ENCODE measurements around the gene BRIP1. TPM values are rescaled to one million over a fixed set of nuclear protein-coding genes. Genes with fewer than 3 reads are reported as not detected.

BRIP1 gene
- total RNA-seq, 2 experiments from 2014 or later, result 23.8 to 30.6 TPM

GRCh38 chr17:61717352-61717751 lies 146.0 kb downstream of the BRIP1 start:
- no peaks in the 10 kb centered on the region for H3K4me1 Mint-ChIP-seq
- CTCF ChIA-PET, result no interaction called here
- H3K36me3 Mint-ChIP-seq, result peaks cover 44% of the 10 kb centered on the region
- DNase-seq (no peak), ATAC-seq (no peak)
- H3K9me3 Mint-ChIP-seq (ENCODE audit: low read depth), result peaks cover 8% of the 10 kb centered on the region
- no peaks in the 10 kb centered on the region for H3K27me3 Mint-ChIP-seq
- H3K4me3 Mint-ChIP-seq, result no peak overlapping the region
- H3K27ac Mint-ChIP-seq, result no peak overlapping the region

GRCh38 chr17:61716225-61716829 lies 147.0 kb downstream of the BRIP1 start:
- Mint-ChIP-seq H3K9me3 (ENCODE audit: low read depth) (peaks cover 8% of the 10 kb centered on the region), H3K27ac (no peak overlapping the region), H3K4me3 (no peak overlapping the region), H3K27me3 (no peaks in the 10 kb centered on the region), H3K36me3 (peaks cover 46% of the 10 kb centered on the region), H3K4me1 (no peaks in the 10 kb centered on the region)
- ATAC-seq (no peak), DNase-seq (no peak)
- CTCF ChIA-PET, result interaction anchor here (0.6 kb wide), 1 partner anchor 319 kb away, joined by 4 read pairs; no protein-coding TSS in a partner anchor

GRCh38 chr17:61715348-61715747 lies 148.0 kb downstream of the BRIP1 start:
- Mint-ChIP-seq H3K36me3 (peaks cover 52% of the 10 kb centered on the region), H3K4me1 (no peaks in the 10 kb centered on the region), H3K4me3 (no peak overlapping the region), H3K9me3 (ENCODE audit: low read depth) (peaks cover 8% of the 10 kb centered on the region), H3K27ac (no peak overlapping the region), H3K27me3 (no peaks in the 10 kb centered on the region)
- CTCF ChIA-PET, result interaction anchor here (0.6 kb wide), 1 partner anchor 318 kb away, joined by 4 read pairs; no protein-coding TSS in a partner anchor
- DNase-seq (no peak), ATAC-seq (no peak)

GRCh38 chr17:61714300-61714699 lies 149.0 kb downstream of the BRIP1 start:
- CTCF ChIA-PET, result no interaction called here
- DNase-seq (no peak), ATAC-seq (no peak)
- Mint-ChIP-seq H3K27me3 (no peaks in the 10 kb centered on the region), H3K36me3 (peaks cover 55% of the 10 kb centered on the region), H3K9me3 (ENCODE audit: low read depth) (peaks cover 8% of the 10 kb centered on the region), H3K4me3 (no peak overlapping the region), H3K4me1 (no peaks in the 10 kb centered on the region), H3K27ac (no peak overlapping the region)

- H3K36me3 Mint-ChIP-seq, result peaks cover 57% of the 10 kb centered on the region
- H3K4me1 Mint-ChIP-seq, result no peaks in the 10 kb centered on the region
- ATAC-seq (no peak), DNase-seq (no peak)
- peaks cover 6% of the 10 kb centered on the region for H3K9me3 Mint-ChIP-seq (ENCODE audit: low read depth)
- H3K27me3 Mint-ChIP-seq, result no peaks in the 10 kb centered on the region
- H3K4me3 Mint-ChIP-seq, result no peak overlapping the region
- CTCF ChIA-PET, result interaction anchor here (0.7 to 1.7 kb wide), 3 partner anchors 14 to 194 kb away, joined by 3 to 4 read pairs (median 4); no protein-coding TSS in a partner anchor
- H3K27ac Mint-ChIP-seq, result no peak overlapping the region
Measured at GRCh38 chr17:61713035-61713434, 150.3 kb downstream of the BRIP1 start.

- H3K27me3 Mint-ChIP-seq, result no peaks in the 10 kb centered on the region
- H3K27ac Mint-ChIP-seq, result no peak overlapping the region
- H3K4me1 Mint-ChIP-seq, result no peaks in the 10 kb centered on the region
- peaks cover 5% of the 10 kb centered on the region for H3K9me3 Mint-ChIP-seq (ENCODE audit: low read depth)
- CTCF ChIA-PET, result no interaction called here
- DNase-seq (no peak), ATAC-seq (no peak)
- peaks cover 55% of the 10 kb centered on the region for H3K36me3 Mint-ChIP-seq
- no peak overlapping the region for H3K4me3 Mint-ChIP-seq
Measured at GRCh38 chr17:61710546-61710945, 152.8 kb downstream of the BRIP1 start.

- peaks cover 55% of the 10 kb centered on the region for H3K36me3 Mint-ChIP-seq
- ATAC-seq, result no peak
- DNase-seq, result no peak
- no peak overlapping the region for H3K4me3 Mint-ChIP-seq
- H3K27ac Mint-ChIP-seq, result no peak overlapping the region
- no peaks in the 10 kb centered on the region for H3K27me3 Mint-ChIP-seq
- H3K4me1 Mint-ChIP-seq, result no peaks in the 10 kb centered on the region
- CTCF ChIA-PET, result no interaction called here
- H3K9me3 Mint-ChIP-seq (ENCODE audit: low read depth), result peaks cover 5% of the 10 kb centered on the region
Measured at GRCh38 chr17:61709567-61709966, 153.8 kb downstream of the BRIP1 start.

- peaks cover 23% of the 10 kb centered on the region for H3K9me3 Mint-ChIP-seq (ENCODE audit: low read depth)
- DNase-seq, result no peak
- H3K4me3 Mint-ChIP-seq, result no peak overlapping the region
- H3K36me3 Mint-ChIP-seq, result peaks cover 70% of the 10 kb centered on the region
- no peak overlapping the region for H3K27ac Mint-ChIP-seq
- CTCF ChIA-PET, result no interaction called here
- H3K27me3 Mint-ChIP-seq, result no peaks in the 10 kb centered on the region
- H3K4me1 Mint-ChIP-seq, result no peaks in the 10 kb centered on the region
- ATAC-seq, result no peak
Measured at GRCh38 chr17:61704935-61705449, 158.3 kb downstream of the BRIP1 start.

- CTCF ChIA-PET, result no interaction called here
- Mint-ChIP-seq H3K4me3 (no peak overlapping the region), H3K27ac (no peak overlapping the region), H3K4me1 (no peaks in the 10 kb centered on the region), H3K27me3 (no peaks in the 10 kb centered on the region), H3K36me3 (peaks cover 66% of the 10 kb centered on the region), H3K9me3 (ENCODE audit: low read depth) (peaks cover 28% of the 10 kb centered on the region)
- no peak for DNase-seq
- ATAC-seq, result no peak
Measured at GRCh38 chr17:61702450-61702849, 160.9 kb downstream of the BRIP1 start.

GRCh38 chr17:61701978-61702377 lies 161.3 kb downstream of the BRIP1 start:
- ATAC-seq, result no peak
- peaks cover 29% of the 10 kb centered on the region for H3K9me3 Mint-ChIP-seq (ENCODE audit: low read depth)
- no peaks in the 10 kb centered on the region for H3K4me1 Mint-ChIP-seq
- no peak overlapping the region for H3K4me3 Mint-ChIP-seq
- no peak overlapping the region for H3K27ac Mint-ChIP-seq
- no peaks in the 10 kb centered on the region for H3K27me3 Mint-ChIP-seq
- CTCF ChIA-PET, result interaction anchor here (0.8 kb wide), 1 partner anchor 30 kb away, joined by 3 read pairs; no protein-coding TSS in a partner anchor
- peaks cover 64% of the 10 kb centered on the region for H3K36me3 Mint-ChIP-seq
- no peak for DNase-seq

GRCh38 chr17:61701334-61701733 lies 162.0 kb downstream of the BRIP1 start:
- CTCF ChIA-PET, result interaction anchor here (0.8 kb wide), 1 partner anchor 31 kb away, joined by 3 read pairs; no protein-coding TSS in a partner anchor
- no peaks in the 10 kb centered on the region for H3K27me3 Mint-ChIP-seq
- peaks cover 60% of the 10 kb centered on the region for H3K36me3 Mint-ChIP-seq
- H3K4me1 Mint-ChIP-seq, result no peaks in the 10 kb centered on the region
- no peak for DNase-seq
- no peak overlapping the region for H3K27ac Mint-ChIP-seq
- H3K4me3 Mint-ChIP-seq, result no peak overlapping the region
- H3K9me3 Mint-ChIP-seq (ENCODE audit: low read depth), result peaks cover 27% of the 10 kb centered on the region
- no peak for ATAC-seq

GRCh38 chr17:61700252-61700651 lies 163.1 kb downstream of the BRIP1 start:
- H3K27ac Mint-ChIP-seq, result no peak overlapping the region
- H3K4me1 Mint-ChIP-seq, result no peaks in the 10 kb centered on the region
- no peaks in the 10 kb centered on the region for H3K27me3 Mint-ChIP-seq
- CTCF ChIA-PET, result no interaction called here
- DNase-seq (no peak), ATAC-seq (no peak)
- peaks cover 60% of the 10 kb centered on the region for H3K36me3 Mint-ChIP-seq
- peaks cover 26% of the 10 kb centered on the region for H3K9me3 Mint-ChIP-seq (ENCODE audit: low read depth)
- H3K4me3 Mint-ChIP-seq, result no peak overlapping the region

- no peak overlapping the region for H3K4me3 Mint-ChIP-seq
- no peak overlapping the region for H3K27ac Mint-ChIP-seq
- no peak for ATAC-seq
- CTCF ChIA-PET, result interaction anchor here (0.6 to 1.0 kb wide), 2 partner anchors 13 to 63 kb away, joined by 3 read pairs; no protein-coding TSS in a partner anchor
- no peaks in the 10 kb centered on the region for H3K27me3 Mint-ChIP-seq
- no peak for DNase-seq
- no peaks in the 10 kb centered on the region for H3K4me1 Mint-ChIP-seq
- peaks cover 26% of the 10 kb centered on the region for H3K9me3 Mint-ChIP-seq (ENCODE audit: low read depth)
- peaks cover 57% of the 10 kb centered on the region for H3K36me3 Mint-ChIP-seq
Measured at GRCh38 chr17:61699694-61700093, 163.6 kb downstream of the BRIP1 start.

- Mint-ChIP-seq H3K9me3 (ENCODE audit: low read depth) (peaks cover 26% of the 10 kb centered on the region), H3K27me3 (no peaks in the 10 kb centered on the region), H3K4me1 (no peaks in the 10 kb centered on the region), H3K36me3 (peaks cover 56% of the 10 kb centered on the region), H3K4me3 (no peak overlapping the region), H3K27ac (no peak overlapping the region)
- ATAC-seq (no peak), DNase-seq (no peak)
- CTCF ChIA-PET, result interaction anchor here (0.6 to 1.0 kb wide), 2 partner anchors 13 to 63 kb away, joined by 3 read pairs; no protein-coding TSS in a partner anchor
Measured at GRCh38 chr17:61699032-61699431, 164.3 kb downstream of the BRIP1 start.
